Endodermal cell (in vitro differentiated cells): Measurements from ENCODE around the gene ZNF655. TPM values are rescaled to one million over a fixed set of nuclear protein-coding genes. Genes with fewer than 3 reads are reported as not detected.

ENCODE experiments used
- DNase-seq: peaks from one replicate; pipeline ENCODE4 v3.0.0-alpha.2; 2017
- H3K27ac ChIP-seq: 2 replicates; pipeline ENCODE4 v1.5.1; 2013; ENCODE audit warnings: mild to moderate bottlenecking, low read depth, low read length, moderate library complexity
- H3K27me3 ChIP-seq: 2 replicates; pipeline ENCODE4 v1.6.1; 2013; ENCODE audit warnings: mild to moderate bottlenecking, low read length, moderate library complexity; ENCODE audit not compliant: insufficient read depth, control insufficient read depth, poor library complexity, severe bottlenecking
- H3K36me3 ChIP-seq: 2 replicates; pipeline ENCODE4 v1.7.0; 2013; ENCODE audit warnings: mild to moderate bottlenecking, low read length, moderate library complexity; ENCODE audit not compliant: control insufficient read depth, insufficient read depth
- H3K4me1 ChIP-seq: one replicate; pipeline ENCODE4 v1.7.0; 2013; ENCODE audit warnings: low read length; ENCODE audit not compliant: control insufficient read depth, insufficient read depth
- H3K4me3 ChIP-seq: 2 replicates; pipeline ENCODE4 v1.5.1; 2013; ENCODE audit warnings: mild to moderate bottlenecking, low read length, moderate library complexity
- H3K9ac ChIP-seq: 2 replicates; pipeline ENCODE4 v1.6.1; 2013; ENCODE audit warnings: mild to moderate bottlenecking, low read length, moderate library complexity; ENCODE audit not compliant: poor library complexity, severe bottlenecking; ENCODE audit errors: extremely low read depth
- H3K9me3 ChIP-seq: 2 replicates; pipeline ENCODE4 v1.6.1; 2013; ENCODE audit warnings: mild to moderate bottlenecking, low read length, moderate library complexity; ENCODE audit not compliant: control insufficient read depth
- H3K27ac Mint-ChIP-seq: 2 replicates; pipeline ENCODE4 v1.8.0; 2020; ENCODE audit warnings: mixed read lengths
- H3K27me3 Mint-ChIP-seq: 2 replicates; pipeline ENCODE4 v1.8.0; 2021; ENCODE audit warnings: mild to moderate bottlenecking, mixed read lengths; ENCODE audit not compliant: insufficient read depth
- H3K36me3 Mint-ChIP-seq: 2 replicates; pipeline ENCODE4 v1.8.0; 2020; ENCODE audit warnings: low read depth, mixed read lengths
- H3K4me1 Mint-ChIP-seq: 2 replicates; pipeline ENCODE4 v1.8.0; 2020; ENCODE audit warnings: mixed read lengths
- H3K4me3 Mint-ChIP-seq: 2 replicates; pipeline ENCODE4 v1.8.0; 2020; ENCODE audit warnings: mild to moderate bottlenecking, moderate library complexity, mixed read lengths
- H3K9me3 Mint-ChIP-seq: 2 replicates; pipeline ENCODE4 v1.8.0; 2020; ENCODE audit warnings: mild to moderate bottlenecking, mixed read lengths
- CTCF ChIP-seq: fragments of 200-600 bp; sonication (generic); conservative IDR thresholded peaks from 2 replicates; pipeline ENCODE4 v1.5.0; 2021; ENCODE audit warnings: antibody characterized with exemption, mild to moderate bottlenecking
- WGBS, 2 experiments: methylation state at CpG; one replicate each; pipeline versions ENCODE4 v1.1.5 to v1.1.7; 2013; ENCODE audit warnings: missing lambda C conversion rate in 2 of 2, mixed read lengths in 1 of 2; ENCODE audit not compliant: insufficient coverage in 1 of 2, insufficient read length in 1 of 2; 5-methylcytosine and 5-hydroxymethylcytosine counted together
- total RNA-seq, 2 donors: library from RNA; stranded (reverse); fragmentation: NEBNext Ultra II Directional in 1 of 2; extraction: Animal tissue kit (Norgen Biotek cat#: 25700) in 1 of 2; gene quantifications; 2 replicates in 1 of 2; 3 replicates in 1 of 2; pipeline ENCODE4 v1.2.1, GENCODE V29; 2021

The ZNF655 gene
- total RNA-seq, 2 donors from 2014 or later: 57.0 to 58.2 TPM

DNA sequence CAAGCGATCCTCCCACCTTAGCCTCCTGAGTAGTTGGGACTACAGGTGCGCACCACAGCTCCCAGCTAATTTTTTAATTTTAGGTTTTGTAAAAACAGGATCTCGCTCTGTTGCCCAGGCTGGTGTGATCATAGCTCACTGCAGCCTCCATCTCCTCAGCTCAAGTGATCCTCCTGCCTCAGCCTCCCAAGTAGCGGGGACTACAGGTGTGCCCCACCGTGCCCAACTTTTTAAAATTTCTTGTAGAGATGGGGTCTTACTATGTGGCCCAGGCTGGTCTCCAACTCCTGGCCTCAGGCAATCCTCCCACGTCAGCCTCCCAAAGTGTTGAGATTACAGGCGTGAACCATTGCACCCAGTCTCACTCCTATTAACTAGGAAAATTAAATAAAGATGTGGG, 47.1 kb downstream of the ZNF655 start:
- no peak overlapping the region for H3K4me3 ChIP-seq
- no peaks in the 10 kb centered on the region for H3K36me3 Mint-ChIP-seq
- no peaks in the 10 kb centered on the region for H3K9me3 ChIP-seq
- H3K27me3 ChIP-seq: peaks cover 6% of the 10 kb centered on the region
- no peaks in the 10 kb centered on the region for H3K4me1 Mint-ChIP-seq
- no peak overlapping the region for H3K27ac Mint-ChIP-seq
- H3K9me3 Mint-ChIP-seq: no peaks in the 10 kb centered on the region
- no peak for DNase-seq
- H3K36me3 ChIP-seq: no peaks in the 10 kb centered on the region
- no peaks in the 10 kb centered on the region for H3K4me1 ChIP-seq
- H3K4me3 Mint-ChIP-seq: no peak overlapping the region
- TF ChIP-seq CTCF: no peak
- no peak overlapping the region for H3K9ac ChIP-seq
- WGBS, 2 experiments: 93 to 100% methylated on average over 3 to 7 of the region's 7 CpGs
- H3K27me3 Mint-ChIP-seq: peaks cover 32% of the 10 kb centered on the region
- no peak overlapping the region for H3K27ac ChIP-seq

- Histone ChIP-seq H3K9me3 (no peaks in the 10 kb centered on the region), H3K36me3 (no peaks in the 10 kb centered on the region), H3K27ac (no peak overlapping the region), H3K9ac (no peak overlapping the region), H3K27me3 (peaks cover 9% of the 10 kb centered on the region), H3K4me1 (no peaks in the 10 kb centered on the region), H3K4me3 (no peak overlapping the region)
- Mint-ChIP-seq H3K36me3 (no peaks in the 10 kb centered on the region), H3K27me3 (peaks cover 42% of the 10 kb centered on the region), H3K4me1 (no peaks in the 10 kb centered on the region), H3K9me3 (no peaks in the 10 kb centered on the region), H3K27ac (no peak overlapping the region), H3K4me3 (no peak overlapping the region)
- no peak for TF ChIP-seq CTCF
- no peak for DNase-seq
- 90 to 91% methylated on average over 8 of the region's 8 CpGs for WGBS, 2 experiments
Measured at GRCh38 chr7:99606531-99606930, 48.1 kb downstream of the ZNF655 start.

GRCh38 chr7:99607548-99607947, 49.1 kb downstream of the ZNF655 start:
- Mint-ChIP-seq H3K27me3 (peaks cover 50% of the 10 kb centered on the region), H3K27ac (no peak overlapping the region), H3K4me1 (no peaks in the 10 kb centered on the region), H3K9me3 (no peaks in the 10 kb centered on the region), H3K36me3 (no peaks in the 10 kb centered on the region), H3K4me3 (no peak overlapping the region)
- no peak for TF ChIP-seq CTCF
- Histone ChIP-seq H3K27me3 (peaks cover 9% of the 10 kb centered on the region), H3K4me3 (no peak overlapping the region), H3K4me1 (no peaks in the 10 kb centered on the region), H3K9me3 (no peaks in the 10 kb centered on the region), H3K27ac (no peak overlapping the region), H3K36me3 (no peaks in the 10 kb centered on the region), H3K9ac (no peak overlapping the region)
- 81 to 86% methylated on average over 7 to 9 of the region's 9 CpGs for WGBS, 2 experiments
- DNase-seq: no peak
